Posterior cingulate gyrus (tissue), 11 donors: Measurements from ENCODE around the gene GRID1.
A peak's percentile ranks its signal among the peaks of the same experiment; 100 is the strongest.

Experiments used
- DNase-seq, 10 donors: peaks; one replicate each; pipeline versions ENCODE4 v3.0.0 to v3.0.0-alpha.2; 2020 to 2021; ENCODE audit warnings: mixed read lengths in 3 of 10
- intact Hi-C: fragments of 100-400 bp; cut with DNase I; formaldehyde crosslinking; loops from one replicate; pipeline ENCODE4 v1.15.1; 2023

Gene GRID1

GRCh38 chr10:86025509-86025908 lies 341.1 kb downstream of the GRID1 start:
- DNase-seq, result no peak
- intact Hi-C loops, result no loop called here

- intact Hi-C loops, result no loop called here
- DNase-seq, result peak in 4 of 10 donors; percentile 21 to 84 (median 76)
Observed at GRCh38 chr10:86024281-86025041, 342.1 kb downstream of the GRID1 start.

GRCh38 chr10:86023931-86024280 lies 342.7 kb downstream of the GRID1 start:
- DNase-seq, result no peak
- intact Hi-C loops, result no loop called here

GRCh38 chr10:86023336-86023735 lies 343.3 kb downstream of the GRID1 start:
- peak in 1 of 10 donors; percentile 4 for DNase-seq
- intact Hi-C loops, result no loop called here

GRCh38 chr10:86022906-86023305 lies 343.7 kb downstream of the GRID1 start:
- intact Hi-C loops, result no loop called here
- DNase-seq, result peak in 1 of 10 donors; percentile 55

GRCh38 chr10:86020134-86020533 lies 346.5 kb downstream of the GRID1 start:
- peak in 4 of 10 donors; percentile 18 to 83 (median 50) for DNase-seq
- intact Hi-C loops, result no loop called here

- intact Hi-C loops, result no loop called here
- DNase-seq, result no peak
Observed at GRCh38 chr10:86019141-86019540, 347.5 kb downstream of the GRID1 start.

- DNase-seq, result no peak
- intact Hi-C loops, result no loop called here
Observed at GRCh38 chr10:86018735-86019058, 347.9 kb downstream of the GRID1 start.

GRCh38 chr10:86017841-86018734 lies 348.5 kb downstream of the GRID1 start:
- intact Hi-C loops, result no loop called here
- DNase-seq, result peak in 8 of 10 donors; percentile 35 to 91 (median 57)

GRCh38 chr10:86013568-86013967 lies 353.0 kb downstream of the GRID1 start:
- intact Hi-C loops, result no loop called here
- no peak for DNase-seq

- DNase-seq, result no peak
- intact Hi-C loops, result no loop called here
Observed at GRCh38 chr10:86007171-86007570, 359.4 kb downstream of the GRID1 start.

GRCh38 chr10:86004337-86004736 lies 362.3 kb downstream of the GRID1 start:
- intact Hi-C loops, result no loop called here
- no peak for DNase-seq

- peak in 2 of 10 donors; percentile 32 to 70 for DNase-seq
- intact Hi-C loops, result no loop called here
Observed at GRCh38 chr10:86003201-86003621, 363.4 kb downstream of the GRID1 start.

- no peak for DNase-seq
- intact Hi-C loops, result no loop called here
Observed at GRCh38 chr10:86001521-86001920, 365.1 kb downstream of the GRID1 start.

- intact Hi-C loops, result loop anchor here (10.0 kb wide), 1 partner anchor 377 kb away; no protein-coding TSS in a partner anchor
Observed at GRCh38 chr10:85997544-85997943, 369.1 kb downstream of the GRID1 start.

GRCh38 chr10:85995791-85996190 lies 370.8 kb downstream of the GRID1 start:
- intact Hi-C loops, result loop anchor here (10.0 kb wide), 1 partner anchor 379 kb away; no protein-coding TSS in a partner anchor
- DNase-seq, result peak in 6 of 10 donors; percentile 28 to 89 (median 44)

More at GRCh38 chr10:85997544-85997943, 369.1 kb downstream of the GRID1 start:
- DNase-seq, result no peak

GRCh38 chr10:85993840-85994507 lies 372.6 kb downstream of the GRID1 start:
- intact Hi-C loops, result loop anchor here (10.0 kb wide), 1 partner anchor 381 kb away; no protein-coding TSS in a partner anchor
- DNase-seq, result no peak

- no peak for DNase-seq
- intact Hi-C loops, result loop anchor here (10.0 kb wide), 1 partner anchor 382 kb away; no protein-coding TSS in a partner anchor
Observed at GRCh38 chr10:85993140-85993539, 373.5 kb downstream of the GRID1 start.

GRCh38 chr10:85992324-85992723 lies 374.3 kb downstream of the GRID1 start:
- intact Hi-C loops, result loop anchor here (10.0 kb wide), 1 partner anchor 382 kb away; no protein-coding TSS in a partner anchor
- no peak for DNase-seq

GRCh38 chr10:85986777-85987176 lies 379.8 kb downstream of the GRID1 start:
- no peak for DNase-seq
- intact Hi-C loops, result no loop called here

GRCh38 chr10:85983051-85983450 lies 383.5 kb downstream of the GRID1 start:
- DNase-seq, result no peak
- intact Hi-C loops, result no loop called here
